Aorta (tissue), 5 donors: ENCODE measurements around the gene TMTC2. TPM values are rescaled to one million over a fixed set of nuclear protein-coding genes. Genes with fewer than 3 reads are reported as not detected.

Experiments used
- ATAC-seq: fragments of 200-7000 bp; cut with Tn5 transposase; one replicate; pipeline ENCODE4 v1.9.1; 2022; ENCODE audit warnings: moderate library complexity; ENCODE audit not compliant: low FRiP score
- DNase-seq, 2 donors: peaks; one replicate each; pipeline ENCODE4 v3.0.0-alpha.2; 2020
- H3K27ac ChIP-seq, 2 donors: one replicate each; pipeline ENCODE4 v1.5.1; 2013; ENCODE audit warnings: low read length in 2 of 2, mild to moderate bottlenecking in 2 of 2, moderate library complexity in 2 of 2, control low read depth in 1 of 2, inconsistent platforms in 1 of 2, low read depth in 1 of 2
- H3K27me3 ChIP-seq, 2 donors: one replicate each; pipeline ENCODE4 v1.6.1; 2013; ENCODE audit warnings: control low read depth in 1 of 2, low read length in 1 of 2, mild to moderate bottlenecking in 1 of 2, moderate library complexity in 1 of 2; ENCODE audit not compliant: insufficient read depth in 2 of 2, control insufficient read depth in 1 of 2
- H3K36me3 ChIP-seq, 2 donors: one replicate each; pipeline ENCODE4 v1.6.1; 2013; ENCODE audit warnings: control low read depth in 1 of 2, low read length in 1 of 2, mild to moderate bottlenecking in 1 of 2; ENCODE audit not compliant: insufficient read depth in 2 of 2, control insufficient read depth in 1 of 2
- H3K4me1 ChIP-seq, 2 donors: one replicate each; pipeline ENCODE4 v1.6.1; 2013; ENCODE audit warnings: low read length in 2 of 2, control low read depth in 1 of 2, mild to moderate bottlenecking in 1 of 2, moderate library complexity in 1 of 2; ENCODE audit not compliant: insufficient read depth in 2 of 2, control insufficient read depth in 1 of 2
- H3K4me3 ChIP-seq, 2 donors: one replicate each; pipeline ENCODE4 v1.5.1; 2013; ENCODE audit warnings: low read length in 2 of 2, control low read depth in 1 of 2, mild to moderate bottlenecking in 1 of 2
- H3K9me3 ChIP-seq: one replicate; pipeline ENCODE4 v1.6.1; 2013; ENCODE audit warnings: mild to moderate bottlenecking, low read length; ENCODE audit not compliant: control insufficient read depth
- WGBS, 2 donors: extraction: QIAGEN DNeasy Blood & Tissue Kit; methylation state at CpG; one replicate each; pipeline ENCODE4 v1.1.7; 2013; 5-methylcytosine and 5-hydroxymethylcytosine counted together
- intact Hi-C, 2 donors: fragments of 100-400 bp; cut with DNase I; formaldehyde crosslinking; loops; one replicate each; pipeline versions ENCODE4 v1.14.2 to v1.15.0; 2022
- polyA plus RNA-seq, 2 donors: library from polyadenylated mRNA; stranded (reverse); fragments of 200-250 nt; gene quantifications; one replicate each; pipeline ENCODE4 v1.2.3, GENCODE V29; 2013
- total RNA-seq, 2 donors: library from RNA; stranded (reverse); fragmentation: NEBNext Ultra II Directional; extraction: Animal tissue kit (Norgen Biotek cat#: 25700); gene quantifications; one replicate each; pipeline ENCODE4 v1.2.1, GENCODE V29; 2021
- donor health status: healthy with polysubstance abuse.
- donor health status: Bipolar disorder and iron deficiency.
- donor health status: DM: no; HTN: no; CAD: no.
- donor health status: DM: no; HTN: no; CAD: no.
- donor health status: DM: yes; HTN: yes; CAD: no.

TMTC2 gene
- total and polyA plus RNA-seq, 4 donors: 0.50 to 10.9 (median 3.7) TPM

GRCh38 chr12:83036847-83037246 lies 350.1 kb downstream of the TMTC2 start:
- WGBS, 2 donors: 78 to 80% methylated on average over 1 of the region's 1 CpG

GRCh38 chr12:83039413-83039812 lies 352.7 kb downstream of the TMTC2 start:
- no peaks in the 10 kb centered on the region for H3K4me1 ChIP-seq
- H3K9me3 ChIP-seq: no peaks in the 10 kb centered on the region
- no peak overlapping the region for H3K27ac ChIP-seq
- no peak overlapping the region for H3K4me3 ChIP-seq
- 60 to 70% methylated on average over 2 of the region's 2 CpGs for WGBS, 2 donors
- DNase-seq (no peak), ATAC-seq (no peak)
- H3K27me3 ChIP-seq: no peaks in the 10 kb centered on the region
- intact Hi-C loops: no loop called here
- H3K36me3 ChIP-seq: no peaks in the 10 kb centered on the region

More at GRCh38 chr12:83036847-83037246, 350.1 kb downstream of the TMTC2 start:
- ATAC-seq (no peak), DNase-seq (no peak)
- Histone ChIP-seq H3K27me3 (no peaks in the 10 kb centered on the region), H3K27ac (no peak overlapping the region), H3K36me3 (no peaks in the 10 kb centered on the region), H3K4me3 (no peak overlapping the region), H3K9me3 (no peaks in the 10 kb centered on the region), H3K4me1 (no peaks in the 10 kb centered on the region)
- intact Hi-C loops: no loop called here

- 89 to 90% methylated on average over 4 of the region's 4 CpGs for WGBS, 2 donors
- Histone ChIP-seq H3K9me3 (no peaks in the 10 kb centered on the region), H3K4me1 (no peaks in the 10 kb centered on the region), H3K27ac (no peak overlapping the region), H3K4me3 (no peak overlapping the region), H3K27me3 (no peaks in the 10 kb centered on the region), H3K36me3 (no peaks in the 10 kb centered on the region)
- intact Hi-C loops: no loop called here
- DNase-seq (no peak), ATAC-seq (no peak)
Measured at GRCh38 chr12:83040339-83040738, 353.6 kb downstream of the TMTC2 start.

- no peaks in the 10 kb centered on the region for H3K9me3 ChIP-seq
- no peak overlapping the region for H3K27ac ChIP-seq
- H3K4me1 ChIP-seq: no peaks in the 10 kb centered on the region
- ATAC-seq: no peak
- 92 to 97% methylated on average over 2 of the region's 2 CpGs for WGBS, 2 donors
- no peak for DNase-seq
- no peak overlapping the region for H3K4me3 ChIP-seq
- intact Hi-C loops: no loop called here
- no peaks in the 10 kb centered on the region for H3K36me3 ChIP-seq
- no peaks in the 10 kb centered on the region for H3K27me3 ChIP-seq
Measured at GRCh38 chr12:83040991-83041390, 354.3 kb downstream of the TMTC2 start.

GRCh38 chr12:83042441-83043200 lies 355.9 kb downstream of the TMTC2 start:
- intact Hi-C loops: no loop called here
- no peaks in the 10 kb centered on the region for H3K27me3 ChIP-seq
- DNase-seq (no peak), ATAC-seq (no peak)
- no peaks in the 10 kb centered on the region for H3K36me3 ChIP-seq
- H3K9me3 ChIP-seq: no peaks in the 10 kb centered on the region
- 45 to 54% methylated on average over 9 of the region's 9 CpGs for WGBS, 2 donors
- no peak overlapping the region for H3K4me3 ChIP-seq
- H3K4me1 ChIP-seq: no peaks in the 10 kb centered on the region
- H3K27ac ChIP-seq: no peak overlapping the region

GRCh38 chr12:83044736-83045135 lies 358.0 kb downstream of the TMTC2 start:
- no peaks in the 10 kb centered on the region for H3K27me3 ChIP-seq
- 63 to 85% methylated on average over 1 of the region's 1 CpG for WGBS, 2 donors

GRCh38 chr12:83046019-83046418 lies 359.3 kb downstream of the TMTC2 start:
- intact Hi-C loops: no loop called here
- 94% methylated on average over 5 of the region's 5 CpGs for WGBS, 2 donors

More at GRCh38 chr12:83044736-83045135, 358.0 kb downstream of the TMTC2 start:
- Histone ChIP-seq H3K4me1 (no peaks in the 10 kb centered on the region), H3K36me3 (no peaks in the 10 kb centered on the region), H3K9me3 (no peaks in the 10 kb centered on the region), H3K4me3 (no peak overlapping the region), H3K27ac (no peak overlapping the region)
- DNase-seq (no peak), ATAC-seq (no peak)
- intact Hi-C loops: no loop called here

GRCh38 chr12:83049306-83049705 lies 362.6 kb downstream of the TMTC2 start:
- no peak overlapping the region for H3K4me3 ChIP-seq
- ATAC-seq: no peak

More at GRCh38 chr12:83046019-83046418, 359.3 kb downstream of the TMTC2 start:
- ATAC-seq (no peak), DNase-seq (no peak)
- Histone ChIP-seq H3K27ac (no peak overlapping the region), H3K36me3 (no peaks in the 10 kb centered on the region), H3K27me3 (no peaks in the 10 kb centered on the region), H3K9me3 (no peaks in the 10 kb centered on the region), H3K4me1 (no peaks in the 10 kb centered on the region), H3K4me3 (no peak overlapping the region)

GRCh38 chr12:83052890-83053541 lies 366.3 kb downstream of the TMTC2 start:
- no peaks in the 10 kb centered on the region for H3K4me1 ChIP-seq
- H3K27me3 ChIP-seq: no peaks in the 10 kb centered on the region
- H3K36me3 ChIP-seq: no peaks in the 10 kb centered on the region
- DNase-seq: no peak
- 62 to 67% methylated on average over 4 of the region's 4 CpGs for WGBS, 2 donors
- no peak overlapping the region for H3K4me3 ChIP-seq
- intact Hi-C loops: no loop called here
- H3K27ac ChIP-seq: no peak overlapping the region
- no peaks in the 10 kb centered on the region for H3K9me3 ChIP-seq
- no peak for ATAC-seq

More at GRCh38 chr12:83049306-83049705, 362.6 kb downstream of the TMTC2 start:
- 96 to 97% methylated on average over 5 of the region's 5 CpGs for WGBS, 2 donors
- Histone ChIP-seq H3K4me1 (no peaks in the 10 kb centered on the region), H3K9me3 (no peaks in the 10 kb centered on the region), H3K27ac (no peak overlapping the region), H3K36me3 (no peaks in the 10 kb centered on the region), H3K27me3 (no peaks in the 10 kb centered on the region)
- no peak for DNase-seq
- intact Hi-C loops: no loop called here
